HG03175 (cell line): ENCODE results near the gene GPRC6A.

Experiments
- ATAC-seq: cut with Tn5 transposase; IDR thresholded peaks from one replicate; pipeline ENCODE4 v1.9.1; 2021; ENCODE audit warnings: mild to moderate bottlenecking, moderate library complexity; ENCODE audit not compliant: unreplicated experiment

Gene GPRC6A

DNA sequence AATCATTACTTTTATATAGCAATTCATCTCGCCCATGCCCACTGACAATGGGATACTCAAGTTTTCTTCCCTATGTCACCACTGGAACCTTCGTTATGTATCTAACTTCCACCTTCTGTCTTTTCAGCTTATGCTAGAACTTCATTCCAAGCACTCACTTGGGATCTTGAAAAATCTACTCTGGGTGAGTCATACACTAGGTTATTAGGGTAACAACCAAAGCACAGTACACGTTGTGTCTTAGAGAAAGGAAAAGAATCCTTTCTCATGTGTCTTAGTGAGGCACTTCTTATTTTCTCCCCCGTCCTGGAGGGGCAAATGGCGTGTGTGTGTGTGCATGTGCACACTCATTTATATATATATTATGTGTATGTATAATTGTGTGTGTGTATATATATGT lies 45.0 kb downstream of the GPRC6A start:
- no peak for ATAC-seq

DNA sequence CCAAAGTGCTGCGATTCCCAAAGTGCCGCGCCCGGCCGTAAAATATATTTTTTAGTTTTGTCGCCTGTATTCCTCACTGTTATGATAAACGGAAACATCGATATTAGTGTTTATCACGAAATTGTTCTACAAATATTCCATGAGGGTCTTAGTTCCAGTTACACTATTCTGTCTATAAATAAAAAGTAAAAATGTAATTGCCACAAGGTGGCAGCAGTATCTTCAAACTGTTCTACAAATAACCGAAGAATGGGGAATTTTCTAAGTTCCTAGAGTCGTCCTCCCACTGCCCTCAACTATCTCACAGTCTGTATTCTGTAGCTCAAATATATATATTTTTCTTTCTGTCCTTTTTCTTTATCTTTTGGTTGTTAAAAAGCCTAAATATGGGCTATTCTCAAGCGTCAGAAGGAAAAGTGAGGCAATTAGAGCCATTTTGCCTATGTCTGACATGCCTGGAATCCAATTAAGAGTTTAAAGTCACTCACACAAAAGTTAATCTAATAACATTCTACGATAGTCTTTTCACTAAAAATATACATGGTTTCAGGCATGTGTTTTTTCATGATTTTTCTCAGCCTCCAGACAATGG lies 49.2 kb downstream of the GPRC6A start:
- peak; percentile 63 for ATAC-seq

- no peak for ATAC-seq
Observed at GRCh38 chr6:116773886-116774285, 55.0 kb downstream of the GPRC6A start.

DNA sequence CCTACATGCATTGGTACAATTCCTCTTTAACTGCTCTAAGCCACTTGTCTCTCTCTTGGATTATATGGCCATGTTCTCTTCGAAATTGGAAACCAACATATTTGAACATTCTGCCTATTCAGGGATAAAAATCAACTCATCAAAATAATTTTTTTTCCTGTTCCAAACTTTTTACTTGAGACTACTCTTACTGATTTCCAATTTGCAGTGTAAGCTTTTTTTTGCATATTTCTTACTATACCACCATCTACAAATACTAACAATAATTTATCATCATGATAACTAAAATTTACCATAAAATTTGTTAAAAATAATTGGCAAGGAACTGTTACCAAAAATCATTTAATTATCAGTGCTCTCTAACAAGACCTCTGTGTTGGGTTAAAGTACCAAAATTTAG lies 56.4 kb downstream of the GPRC6A start:
- ATAC-seq = no peak

GRCh38 chr6:116767715-116768114 lies 61.2 kb downstream of the GPRC6A start:
- no peak for ATAC-seq

GRCh38 chr6:116766506-116767176 lies 62.2 kb downstream of the GPRC6A start:
- ATAC-seq = no peak

DNA sequence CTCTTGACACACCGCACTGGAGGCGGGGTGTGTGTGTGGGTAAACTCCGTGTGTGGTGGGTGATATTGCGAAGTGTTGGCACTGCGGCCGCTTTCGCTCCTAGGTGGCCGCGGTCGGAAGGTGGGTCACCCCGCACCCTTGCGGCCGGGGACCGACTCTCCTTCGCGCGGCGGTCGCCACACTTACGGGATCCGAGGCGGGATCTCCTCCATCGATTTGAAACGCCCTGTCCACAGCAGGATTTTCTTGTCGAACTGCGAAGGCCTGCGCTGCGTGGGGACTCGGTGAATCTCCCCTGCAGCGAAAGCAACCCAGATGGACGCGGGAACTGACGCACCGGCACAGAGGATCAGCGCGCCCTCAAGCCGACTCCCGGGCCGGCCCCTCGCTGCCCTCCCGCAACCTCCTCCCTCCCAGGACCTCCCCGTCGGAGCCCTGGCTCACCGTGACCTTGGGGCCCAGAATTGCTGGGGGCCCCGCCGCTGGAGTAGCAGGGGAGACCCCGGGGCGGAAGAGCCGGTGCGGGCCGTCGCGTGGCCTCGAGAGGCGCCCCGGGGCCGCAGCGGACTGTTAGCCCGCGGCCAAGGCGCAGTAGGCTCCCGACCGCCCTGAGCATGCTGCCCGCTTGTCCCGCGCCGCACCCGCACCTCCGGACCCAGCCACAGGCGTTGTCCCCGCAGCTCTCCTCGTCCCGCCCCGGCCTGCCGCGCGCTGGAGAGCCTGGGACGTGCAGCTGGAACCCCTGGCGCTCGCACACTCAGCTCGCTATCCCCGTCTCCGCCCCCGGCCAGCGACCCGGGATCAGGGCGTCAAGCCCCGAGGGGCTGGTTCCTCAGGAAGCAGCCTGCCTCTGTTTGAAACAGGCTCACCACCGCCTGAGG lies 63.7 kb downstream of the GPRC6A start, which contains the start of gene FAM162B:
TSS of gene FAM162B (minus strand) at position 759 of the 881 bp plus-strand sequence. CDS start at position 616, 143 bp downstream.
- ATAC-seq = no peak

DNA sequence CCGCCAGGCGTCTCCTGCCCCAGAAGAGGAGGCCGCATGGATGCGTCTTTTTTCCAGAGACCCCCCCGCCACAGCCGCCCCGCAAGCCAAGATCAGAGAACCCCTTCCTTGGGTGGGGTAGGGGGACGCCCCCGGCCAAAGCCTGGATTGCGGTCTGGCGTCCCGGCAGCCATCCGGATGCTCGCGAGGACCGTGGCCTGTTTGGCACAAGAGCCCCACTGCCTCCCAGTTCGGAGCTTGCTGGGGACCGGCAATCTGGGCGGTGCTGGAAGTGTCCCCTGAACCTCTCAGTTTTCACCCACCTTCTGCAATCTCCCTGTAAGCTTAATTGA lies 64.3 kb downstream of the GPRC6A start:
- no peak for ATAC-seq

DNA sequence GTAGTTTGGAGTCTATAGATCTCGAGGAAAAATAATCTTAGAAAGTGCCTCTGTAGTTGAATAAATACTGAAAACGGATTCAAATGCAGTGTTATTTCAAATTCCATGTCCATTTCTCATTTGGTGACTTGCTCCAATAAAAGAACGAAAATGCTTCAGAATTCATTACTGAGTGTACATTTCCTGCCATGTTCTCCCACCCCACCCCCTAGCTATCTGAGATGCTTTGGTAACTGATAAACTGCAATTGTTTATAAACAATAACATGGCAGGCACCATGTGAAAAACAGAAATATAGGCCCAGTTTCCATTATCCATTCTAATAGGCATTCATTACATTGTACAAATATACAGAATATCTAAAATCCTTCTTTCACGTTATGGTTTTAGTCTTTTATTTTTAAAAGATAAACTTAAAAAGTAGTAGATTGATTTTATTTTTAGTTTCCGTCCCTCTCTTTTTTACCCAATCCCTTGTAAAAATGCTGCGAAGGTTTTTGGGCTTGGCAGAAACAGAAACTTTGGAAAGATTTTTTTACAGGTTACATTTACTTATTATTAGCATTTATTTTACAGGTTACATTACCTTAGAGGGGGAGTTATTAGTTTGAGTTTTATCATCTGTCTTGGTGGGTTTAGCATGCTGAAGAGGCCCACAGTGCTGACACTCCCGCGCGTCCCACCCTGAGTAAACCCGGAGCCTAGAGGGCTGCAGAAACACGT lies 64.8 kb downstream of the GPRC6A start:
- ATAC-seq = no peak

- ATAC-seq = no peak
Observed at GRCh38 chr6:116763048-116763447, 65.8 kb downstream of the GPRC6A start.

- ATAC-seq = no peak
Observed at GRCh38 chr6:116762235-116762634, 66.6 kb downstream of the GPRC6A start.

GRCh38 chr6:116761779-116762178 lies 67.1 kb downstream of the GPRC6A start:
- no peak for ATAC-seq

DNA sequence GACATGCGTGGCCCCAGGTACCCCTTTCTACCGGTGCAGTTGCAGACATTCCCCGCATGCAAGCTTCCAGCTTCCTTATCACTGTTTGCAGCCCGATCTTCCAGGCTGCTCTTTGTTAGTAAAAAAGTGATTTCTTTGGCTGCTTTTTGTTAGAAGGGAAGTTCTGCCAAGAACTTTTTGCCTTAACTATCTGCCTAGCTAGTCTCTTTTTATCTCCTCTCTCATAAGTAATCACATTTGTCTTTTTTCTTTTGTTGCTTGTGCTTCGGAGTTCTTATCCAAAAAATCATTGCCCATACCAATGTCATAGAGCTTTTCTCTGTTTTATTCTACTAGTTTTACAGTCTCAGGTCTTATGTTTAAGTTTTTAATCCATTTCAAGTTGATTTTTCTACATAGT lies 83.7 kb downstream of the GPRC6A start:
- no peak for ATAC-seq
